ENCODE measurements around the gene BRINP1.

BRINP1 gene

DNA sequence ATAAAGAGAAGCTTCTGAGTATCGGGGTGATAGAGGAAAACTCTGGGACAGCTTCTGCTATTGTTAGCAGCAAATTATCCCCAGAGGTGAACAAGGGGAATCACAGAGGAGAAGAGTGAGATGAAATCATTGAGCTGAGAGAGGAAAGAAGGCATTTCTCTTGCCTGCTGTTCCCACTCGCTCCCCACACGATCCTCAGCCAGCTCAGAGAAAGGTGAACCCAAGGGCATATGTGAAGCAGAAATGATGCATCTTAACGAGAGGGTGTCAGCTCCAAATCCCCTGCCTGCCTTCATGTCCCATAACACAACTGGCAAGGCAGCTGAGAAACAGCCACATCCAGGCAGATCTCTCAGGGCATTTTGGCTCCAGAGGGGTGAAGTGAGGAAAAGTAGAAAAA lies 111.6 kb downstream of the BRINP1 start:
- Histone ChIP-seq H3K36me3 (ENCODE audit: control insufficient read depth in 2 of 2, insufficient read depth in 1 of 2, low read length in 2 of 2) (no peaks in the 10 kb centered on the region), H3K27ac (ENCODE audit: extremely low read depth, low read depth, low read length) (no peak overlapping the region), H3K9me3 (ENCODE audit: control insufficient read depth, insufficient read depth, low read depth, low read length) (no peaks in the 10 kb centered on the region), H3K4me1 (ENCODE audit: control insufficient read depth, insufficient read depth, low read length) (no peaks in the 10 kb centered on the region), H3K4me3 (ENCODE audit: low read depth, low read length) (no peak overlapping the region)
- CTCF ChIA-PET: interaction anchor here (0.6 kb wide), 2 partner anchors 1095 to 1542 kb away, joined by 3 read pairs; no protein-coding TSS in a partner anchor
- TF ChIP-seq ZNF664 (tag by site-specific recombination; IDR thresholded peaks at IDR 0.05) (no peak), ZNF157 (tag by site-specific recombination; IDR thresholded peaks at IDR 0.05) (no peak), ZNF16 (tag by site-specific recombination; IDR thresholded peaks at IDR 0.05; ENCODE audit: low read depth) (no peak), ZBTB48 (tag by site-specific recombination; IDR thresholded peaks at IDR 0.05) (no peak), ZNF76 (tag by site-specific recombination; IDR thresholded peaks at IDR 0.05; ENCODE audit: borderline replicate concordance, low read depth) (no peak), YY2 (tag by site-specific recombination; IDR thresholded peaks at IDR 0.05) (no peak), MYNN (tag by site-specific recombination; IDR thresholded peaks at IDR 0.05; ENCODE audit: borderline replicate concordance) (no peak), ZNF239 (tag by site-specific recombination; IDR thresholded peaks at IDR 0.05) (no peak), ZNF223 (tag by site-specific recombination; IDR thresholded peaks at IDR 0.05) (no peak)
- TF ChIP-seq, protein P1, sequence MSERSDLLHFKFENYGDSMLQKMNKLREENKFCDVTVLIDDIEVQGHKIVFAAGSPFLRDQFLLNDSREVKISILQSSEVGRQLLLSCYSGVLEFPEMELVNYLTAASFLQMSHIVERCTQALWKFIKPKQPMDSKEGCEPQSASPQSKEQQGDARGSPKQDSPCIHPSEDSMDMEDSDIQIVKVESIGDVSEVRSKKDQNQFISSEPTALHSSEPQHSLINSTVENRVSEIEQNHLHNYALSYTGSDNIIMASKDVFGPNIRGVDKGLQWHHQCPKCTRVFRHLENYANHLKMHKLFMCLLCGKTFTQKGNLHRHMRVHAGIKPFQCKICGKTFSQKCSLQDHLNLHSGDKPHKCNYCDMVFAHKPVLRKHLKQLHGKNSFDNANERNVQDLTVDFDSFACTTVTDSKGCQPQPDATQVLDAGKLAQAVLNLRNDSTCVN (tag by site-specific recombination; optimal IDR thresholded peaks at IDR 0.05): no peak
- TF ChIP-seq, protein P2, sequence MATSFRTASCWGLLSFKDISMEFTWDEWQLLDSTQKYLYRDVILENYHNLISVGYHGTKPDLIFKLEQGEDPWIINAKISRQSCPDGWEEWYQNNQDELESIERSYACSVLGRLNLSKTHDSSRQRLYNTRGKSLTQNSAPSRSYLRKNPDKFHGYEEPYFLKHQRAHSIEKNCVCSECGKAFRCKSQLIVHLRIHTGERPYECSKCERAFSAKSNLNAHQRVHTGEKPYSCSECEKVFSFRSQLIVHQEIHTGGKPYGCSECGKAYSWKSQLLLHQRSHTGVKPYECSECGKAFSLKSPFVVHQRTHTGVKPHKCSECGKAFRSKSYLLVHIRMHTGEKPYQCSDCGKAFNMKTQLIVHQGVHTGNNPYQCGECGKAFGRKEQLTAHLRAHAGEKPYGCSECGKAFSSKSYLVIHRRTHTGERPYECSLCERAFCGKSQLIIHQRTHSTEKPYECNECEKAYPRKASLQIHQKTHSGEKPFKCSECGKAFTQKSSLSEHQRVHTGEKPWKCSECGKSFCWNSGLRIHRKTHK (tag by site-specific recombination; IDR thresholded peaks at IDR 0.05): no peak
- TF ChIP-seq, protein P3, sequence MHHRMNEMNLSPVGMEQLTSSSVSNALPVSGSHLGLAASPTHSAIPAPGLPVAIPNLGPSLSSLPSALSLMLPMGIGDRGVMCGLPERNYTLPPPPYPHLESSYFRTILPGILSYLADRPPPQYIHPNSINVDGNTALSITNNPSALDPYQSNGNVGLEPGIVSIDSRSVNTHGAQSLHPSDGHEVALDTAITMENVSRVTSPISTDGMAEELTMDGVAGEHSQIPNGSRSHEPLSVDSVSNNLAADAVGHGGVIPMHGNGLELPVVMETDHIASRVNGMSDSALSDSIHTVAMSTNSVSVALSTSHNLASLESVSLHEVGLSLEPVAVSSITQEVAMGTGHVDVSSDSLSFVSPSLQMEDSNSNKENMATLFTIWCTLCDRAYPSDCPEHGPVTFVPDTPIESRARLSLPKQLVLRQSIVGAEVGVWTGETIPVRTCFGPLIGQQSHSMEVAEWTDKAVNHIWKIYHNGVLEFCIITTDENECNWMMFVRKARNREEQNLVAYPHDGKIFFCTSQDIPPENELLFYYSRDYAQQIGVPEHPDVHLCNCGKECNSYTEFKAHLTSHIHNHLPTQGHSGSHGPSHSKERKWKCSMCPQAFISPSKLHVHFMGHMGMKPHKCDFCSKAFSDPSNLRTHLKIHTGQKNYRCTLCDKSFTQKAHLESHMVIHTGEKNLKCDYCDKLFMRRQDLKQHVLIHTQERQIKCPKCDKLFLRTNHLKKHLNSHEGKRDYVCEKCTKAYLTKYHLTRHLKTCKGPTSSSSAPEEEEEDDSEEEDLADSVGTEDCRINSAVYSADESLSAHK (tag by site-specific recombination; IDR thresholded peaks at IDR 0.05): no peak
- TF ChIP-seq, protein P4, sequence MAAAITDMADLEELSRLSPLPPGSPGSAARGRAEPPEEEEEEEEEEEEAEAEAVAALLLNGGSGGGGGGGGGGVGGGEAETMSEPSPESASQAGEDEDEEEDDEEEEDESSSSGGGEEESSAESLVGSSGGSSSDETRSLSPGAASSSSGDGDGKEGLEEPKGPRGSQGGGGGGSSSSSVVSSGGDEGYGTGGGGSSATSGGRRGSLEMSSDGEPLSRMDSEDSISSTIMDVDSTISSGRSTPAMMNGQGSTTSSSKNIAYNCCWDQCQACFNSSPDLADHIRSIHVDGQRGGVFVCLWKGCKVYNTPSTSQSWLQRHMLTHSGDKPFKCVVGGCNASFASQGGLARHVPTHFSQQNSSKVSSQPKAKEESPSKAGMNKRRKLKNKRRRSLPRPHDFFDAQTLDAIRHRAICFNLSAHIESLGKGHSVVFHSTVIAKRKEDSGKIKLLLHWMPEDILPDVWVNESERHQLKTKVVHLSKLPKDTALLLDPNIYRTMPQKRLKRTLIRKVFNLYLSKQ (tag by site-specific recombination; IDR thresholded peaks at IDR 0.05; ENCODE audit: borderline replicate concordance): no peak
- POLR2A ChIA-PET: interaction anchor here (0.5 kb wide), 1 partner anchor 1379 kb away, joined by 4 read pairs; no protein-coding TSS in a partner anchor

DNA sequence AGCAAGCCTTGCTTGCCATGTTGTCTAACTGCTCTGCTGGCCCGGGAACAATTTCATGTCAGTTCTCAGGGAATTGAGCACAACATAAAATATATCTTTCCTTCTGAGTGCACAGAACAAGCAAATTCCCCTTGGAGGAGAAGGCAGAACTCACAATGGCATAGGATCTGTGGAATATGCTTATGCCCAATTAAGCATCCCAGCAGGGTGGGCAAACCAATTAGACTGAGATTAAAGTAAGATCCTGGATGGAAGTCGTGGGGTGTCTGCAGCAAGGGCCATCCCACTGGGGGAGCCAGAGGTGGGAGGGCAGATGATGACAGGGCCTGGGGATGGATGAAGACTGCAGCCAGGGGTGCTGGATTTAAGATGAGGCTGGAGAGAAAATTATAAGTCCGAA lies 114.1 kb downstream of the BRINP1 start:
- ChIA-PET POLR2A (no interaction called here), CTCF (no interaction called here)
- Histone ChIP-seq H3K4me3 (ENCODE audit: low read depth, low read length) (no peak overlapping the region), H3K9me3 (ENCODE audit: control insufficient read depth, insufficient read depth, low read depth, low read length) (no peaks in the 10 kb centered on the region), H3K4me1 (ENCODE audit: control insufficient read depth, insufficient read depth, low read length) (no peaks in the 10 kb centered on the region), H3K36me3 (ENCODE audit: control insufficient read depth in 2 of 2, insufficient read depth in 1 of 2, low read length in 2 of 2) (no peaks in the 10 kb centered on the region), H3K27ac (ENCODE audit: extremely low read depth, low read depth, low read length) (no peak overlapping the region)
- no peak for TF ChIP-seq ZNF529 (tag by site-specific recombination; IDR thresholded peaks at IDR 0.05; ENCODE audit: insufficient replicate concordance)
- no peak for TF ChIP-seq ZNF133 (tag by site-specific recombination; IDR thresholded peaks at IDR 0.05)
- TF ChIP-seq, protein P5, sequence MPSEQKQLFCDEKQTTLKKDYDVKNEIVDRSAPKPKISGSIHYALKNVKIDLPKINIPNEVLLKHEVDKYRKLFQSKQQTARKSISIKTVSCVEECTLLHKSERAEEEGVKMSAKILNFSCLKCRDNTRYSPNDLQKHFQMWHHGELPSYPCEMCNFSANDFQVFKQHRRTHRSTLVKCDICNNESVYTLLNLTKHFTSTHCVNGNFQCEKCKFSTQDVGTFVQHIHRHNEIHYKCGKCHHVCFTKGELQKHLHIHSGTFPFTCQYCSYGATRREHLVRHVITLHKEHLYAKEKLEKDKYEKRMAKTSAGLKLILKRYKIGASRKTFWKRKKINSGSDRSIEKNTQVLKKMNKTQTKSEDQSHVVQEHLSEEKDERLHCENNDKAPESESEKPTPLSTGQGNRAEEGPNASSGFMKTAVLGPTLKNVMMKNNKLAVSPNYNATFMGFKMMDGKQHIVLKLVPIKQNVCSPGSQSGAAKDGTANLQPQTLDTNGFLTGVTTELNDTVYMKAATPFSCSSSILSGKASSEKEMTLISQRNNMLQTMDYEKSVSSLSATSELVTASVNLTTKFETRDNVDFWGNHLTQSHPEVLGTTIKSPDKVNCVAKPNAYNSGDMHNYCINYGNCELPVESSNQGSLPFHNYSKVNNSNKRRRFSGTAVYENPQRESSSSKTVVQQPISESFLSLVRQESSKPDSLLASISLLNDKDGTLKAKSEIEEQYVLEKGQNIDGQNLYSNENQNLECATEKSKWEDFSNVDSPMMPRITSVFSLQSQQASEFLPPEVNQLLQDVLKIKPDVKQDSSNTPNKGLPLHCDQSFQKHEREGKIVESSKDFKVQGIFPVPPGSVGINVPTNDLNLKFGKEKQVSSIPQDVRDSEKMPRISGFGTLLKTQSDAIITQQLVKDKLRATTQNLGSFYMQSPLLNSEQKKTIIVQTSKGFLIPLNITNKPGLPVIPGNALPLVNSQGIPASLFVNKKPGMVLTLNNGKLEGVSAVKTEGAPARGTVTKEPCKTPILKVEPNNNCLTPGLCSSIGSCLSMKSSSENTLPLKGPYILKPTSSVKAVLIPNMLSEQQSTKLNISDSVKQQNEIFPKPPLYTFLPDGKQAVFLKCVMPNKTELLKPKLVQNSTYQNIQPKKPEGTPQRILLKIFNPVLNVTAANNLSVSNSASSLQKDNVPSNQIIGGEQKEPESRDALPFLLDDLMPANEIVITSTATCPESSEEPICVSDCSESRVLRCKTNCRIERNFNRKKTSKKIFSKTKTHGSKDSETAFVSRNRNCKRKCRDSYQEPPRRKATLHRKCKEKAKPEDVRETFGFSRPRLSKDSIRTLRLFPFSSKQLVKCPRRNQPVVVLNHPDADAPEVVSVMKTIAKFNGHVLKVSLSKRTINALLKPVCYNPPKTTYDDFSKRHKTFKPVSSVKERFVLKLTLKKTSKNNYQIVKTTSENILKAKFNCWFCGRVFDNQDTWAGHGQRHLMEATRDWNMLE (tag by site-specific recombination; conservative IDR thresholded peaks at IDR 0.05; ENCODE audit: low read depth): no peak
- TF ChIP-seq PRDM1 (tag by site-specific recombination; IDR thresholded peaks at IDR 0.05): no peak
- no peak for TF ChIP-seq ZNF76 (tag by site-specific recombination; IDR thresholded peaks at IDR 0.05; ENCODE audit: borderline replicate concordance, low read depth)
- TF ChIP-seq ZNF768 (tag by site-specific recombination; IDR thresholded peaks at IDR 0.05): no peak
- TF ChIP-seq, protein P6, sequence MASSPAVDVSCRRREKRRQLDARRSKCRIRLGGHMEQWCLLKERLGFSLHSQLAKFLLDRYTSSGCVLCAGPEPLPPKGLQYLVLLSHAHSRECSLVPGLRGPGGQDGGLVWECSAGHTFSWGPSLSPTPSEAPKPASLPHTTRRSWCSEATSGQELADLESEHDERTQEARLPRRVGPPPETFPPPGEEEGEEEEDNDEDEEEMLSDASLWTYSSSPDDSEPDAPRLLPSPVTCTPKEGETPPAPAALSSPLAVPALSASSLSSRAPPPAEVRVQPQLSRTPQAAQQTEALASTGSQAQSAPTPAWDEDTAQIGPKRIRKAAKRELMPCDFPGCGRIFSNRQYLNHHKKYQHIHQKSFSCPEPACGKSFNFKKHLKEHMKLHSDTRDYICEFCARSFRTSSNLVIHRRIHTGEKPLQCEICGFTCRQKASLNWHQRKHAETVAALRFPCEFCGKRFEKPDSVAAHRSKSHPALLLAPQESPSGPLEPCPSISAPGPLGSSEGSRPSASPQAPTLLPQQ (tag by site-specific recombination; IDR thresholded peaks at IDR 0.05): no peak
- TF ChIP-seq ZNF571 (tag by site-specific recombination; IDR thresholded peaks at IDR 0.05): no peak
- no peak for TF ChIP-seq ZNF404 (tag by site-specific recombination; IDR thresholded peaks at IDR 0.05)
- TF ChIP-seq ZNF548 (tag by site-specific recombination; IDR thresholded peaks at IDR 0.05): no peak
